Smooth muscle cell (in vitro differentiated cells): ENCODE results near the gene ITPRIP. TPM values are rescaled to one million over a fixed set of nuclear protein-coding genes. Genes with fewer than 3 reads are reported as not detected.

ENCODE experiments used
- DNase-seq: peaks from one replicate; lab custom pipeline; 2025; ENCODE audit not compliant: unreplicated experiment; lab: John Stamatoyannopoulos, UW
- H2AFZ ChIP-seq: fragments of 200-600 bp; sonication (generic); 2 replicates; pipeline ENCODE4 v1.6.0; 2016; ENCODE audit warnings: antibody characterized with exemption, low read depth, mild to moderate bottlenecking
- H3F3A ChIP-seq: fragments of 200-600 bp; sonication (generic); 2 replicates; pipeline ENCODE4 v1.6.0; 2017; ENCODE audit warnings: antibody characterized with exemption, low read depth
- H3K27ac ChIP-seq: fragments of 200-600 bp; sonication (generic); 2 replicates; pipeline ENCODE4 v1.5.1; 2016; ENCODE audit warnings: low read depth, mild to moderate bottlenecking
- H3K27me3 ChIP-seq: fragments of 200-600 bp; sonication (generic); 2 replicates; pipeline ENCODE4 v1.6.1; 2016; ENCODE audit warnings: low read depth, mild to moderate bottlenecking
- H3K36me3 ChIP-seq: fragments of 200-600 bp; sonication (generic); 2 replicates; pipeline ENCODE4 v1.5.1; 2016; ENCODE audit warnings: low read depth
- H3K4me1 ChIP-seq: fragments of 200-600 bp; sonication (generic); 2 replicates; pipeline ENCODE4 v1.5.1; 2016; ENCODE audit warnings: low read depth
- H3K4me2 ChIP-seq: fragments of 200-600 bp; sonication (generic); 2 replicates; pipeline ENCODE4 v1.6.0; 2016; ENCODE audit warnings: mild to moderate bottlenecking
- H3K4me3 ChIP-seq: fragments of 200-600 bp; sonication (generic); 2 replicates; pipeline ENCODE4 v1.5.1; 2016; ENCODE audit warnings: mild to moderate bottlenecking
- H3K79me2 ChIP-seq: fragments of 200-600 bp; sonication (generic); 2 replicates; pipeline ENCODE4 v1.6.0; 2016; ENCODE audit warnings: low read depth, mild to moderate bottlenecking
- H3K9ac ChIP-seq: fragments of 200-600 bp; sonication (generic); 2 replicates; pipeline ENCODE4 v1.6.0; 2016; ENCODE audit warnings: low read depth
- H3K9me3 ChIP-seq: fragments of 200-600 bp; sonication (generic); replicated peaks from 2 replicates; pipeline ENCODE4 v1.5.1; 2016; ENCODE audit warnings: low read depth
- H4K20me1 ChIP-seq: fragments of 200-600 bp; sonication (generic); 2 replicates; pipeline ENCODE4 v1.6.0; 2016; ENCODE audit warnings: low read depth
- CTCF ChIP-seq: fragments of 200-600 bp; sonication (generic); IDR thresholded peaks from 2 replicates; pipeline ENCODE4 v1.5.1; 2017; ENCODE audit warnings: borderline replicate concordance, mild to moderate bottlenecking, antibody characterized with exemption; ENCODE audit not compliant: insufficient read depth, poor library complexity, severe bottlenecking
- WGBS: methylation state at CpG from one replicate; pipeline ENCODE4 v1.1.7; 2016; ENCODE audit warnings: low lambda C conversion rate; 5-methylcytosine and 5-hydroxymethylcytosine counted together
- polyA plus RNA-seq: library from polyadenylated mRNA; unstranded; fragments of >200 nt; fragmentation: Nextera tagmentation; extraction: Ambion mirVana; gene quantifications from 2 replicates; pipeline ENCODE4 v1.2.1, GENCODE V29; 2016
- total RNA-seq: library from RNA; depleted of rRNA; stranded (reverse); fragments of >200 nt; gene quantifications from 2 replicates; pipeline ENCODE4 v1.2.3, GENCODE V29; 2014

Gene ITPRIP
- total and polyA plus RNA-seq, 2 experiments from 2014 or later: 33.6 to 59.3 TPM

- DNase-seq: no peak
- no peaks in the 10 kb centered on the region for H3K27me3 ChIP-seq
- 90% methylated on average over 2 of the region's 2 CpGs for WGBS
Measured at GRCh38 chr10:104286939-104287338, 51.3 kb downstream of the ITPRIP start.

GRCh38 chr10:104284846-104285245, 53.4 kb downstream of the ITPRIP start:
- H3K36me3 ChIP-seq: no peaks in the 10 kb centered on the region
- H3K4me2 ChIP-seq: no peak overlapping the region
- no peak overlapping the region for H3K9ac ChIP-seq
- no peak for TF ChIP-seq CTCF
- H3K27ac ChIP-seq: no peak overlapping the region
- no peaks in the 10 kb centered on the region for H3F3A ChIP-seq
- H4K20me1 ChIP-seq: no peaks in the 10 kb centered on the region
- no peaks in the 10 kb centered on the region for H3K79me2 ChIP-seq
- H3K9me3 ChIP-seq: no peaks in the 10 kb centered on the region
- H3K27me3 ChIP-seq: no peaks in the 10 kb centered on the region
- H3K4me3 ChIP-seq: no peak overlapping the region
- H2AFZ ChIP-seq: no peak overlapping the region
- 79% methylated on average over 7 of the region's 7 CpGs for WGBS
- no peaks in the 10 kb centered on the region for H3K4me1 ChIP-seq
- DNase-seq: no peak

More at GRCh38 chr10:104286939-104287338, 51.3 kb downstream of the ITPRIP start:
- Histone ChIP-seq H3K27ac (no peak overlapping the region), H3K9me3 (no peaks in the 10 kb centered on the region), H3K9ac (no peak overlapping the region), H3F3A (no peaks in the 10 kb centered on the region), H3K4me1 (peaks cover 3% of the 10 kb centered on the region), H2AFZ (no peak overlapping the region), H3K4me3 (no peak overlapping the region), H3K79me2 (no peaks in the 10 kb centered on the region), H3K4me2 (no peak overlapping the region), H3K36me3 (no peaks in the 10 kb centered on the region), H4K20me1 (no peaks in the 10 kb centered on the region)
- TF ChIP-seq CTCF: no peak

GRCh38 chr10:104281694-104282093, 56.6 kb downstream of the ITPRIP start:
- no peak overlapping the region for H3K4me3 ChIP-seq
- DNase-seq: no peak
- no peak overlapping the region for H3K9ac ChIP-seq
- H3F3A ChIP-seq: no peaks in the 10 kb centered on the region
- no peak for TF ChIP-seq CTCF
- H3K27me3 ChIP-seq: no peaks in the 10 kb centered on the region
- no peaks in the 10 kb centered on the region for H3K79me2 ChIP-seq
- H3K27ac ChIP-seq: no peak overlapping the region
- H3K4me2 ChIP-seq: no peak overlapping the region
- H3K36me3 ChIP-seq: no peaks in the 10 kb centered on the region
- 83% methylated on average over 3 of the region's 3 CpGs for WGBS
- no peak overlapping the region for H2AFZ ChIP-seq
- H3K9me3 ChIP-seq: no peaks in the 10 kb centered on the region
- H4K20me1 ChIP-seq: no peaks in the 10 kb centered on the region
- H3K4me1 ChIP-seq: no peaks in the 10 kb centered on the region

GRCh38 chr10:104279550-104280259, 58.6 kb downstream of the ITPRIP start:
- Histone ChIP-seq H3K4me2 (no peak overlapping the region), H3K9ac (no peak overlapping the region), H3K27me3 (no peaks in the 10 kb centered on the region), H4K20me1 (no peaks in the 10 kb centered on the region), H3F3A (no peaks in the 10 kb centered on the region), H2AFZ (no peak overlapping the region), H3K4me1 (no peaks in the 10 kb centered on the region), H3K36me3 (no peaks in the 10 kb centered on the region), H3K9me3 (no peaks in the 10 kb centered on the region), H3K27ac (no peak overlapping the region), H3K4me3 (no peak overlapping the region), H3K79me2 (no peaks in the 10 kb centered on the region)
- 99% methylated on average over 3 of the region's 3 CpGs for WGBS
- TF ChIP-seq CTCF: no peak
- no peak for DNase-seq
